Central memory CD8-positive, alpha-beta T cell (primary cell): ENCODE data around the gene LAMA4.
A peak's percentile ranks its signal among the peaks of the same experiment; 100 is the strongest.

Experiments
- ATAC-seq: fragments of 150-1000 bp; cut with Tn5 transposase; replicated peaks from 2 replicates; pipeline ENCODE4 v1.10.0; 2022; ENCODE audit warnings: mild to moderate bottlenecking, moderate FRiP score, moderate number of reproducible peaks; ENCODE audit not compliant: poor library complexity, severe bottlenecking; ENCODE audit errors: extremely low read depth
- DNase-seq, 2 donors: peaks; one replicate each; pipeline ENCODE4 v3.0.0; 2021; ENCODE audit warnings: low spot score in 2 of 2
- H3K27ac Mint-ChIP-seq: one replicate; pipeline ENCODE4 v1.8.0; 2022; ENCODE audit warnings: low read depth, mild to moderate bottlenecking, moderate library complexity, mixed read lengths
- H3K27me3 Mint-ChIP-seq: one replicate; pipeline ENCODE4 v1.8.0; 2022; ENCODE audit warnings: mixed read lengths
- H3K36me3 Mint-ChIP-seq: one replicate; pipeline ENCODE4 v1.8.0; 2022; ENCODE audit warnings: mild to moderate bottlenecking, moderate library complexity, mixed read lengths; ENCODE audit not compliant: insufficient read depth
- H3K4me1 Mint-ChIP-seq: one replicate; pipeline ENCODE4 v1.8.0; 2022; ENCODE audit warnings: mixed read lengths
- H3K4me3 Mint-ChIP-seq: one replicate; pipeline ENCODE4 v1.8.0; 2022; ENCODE audit warnings: mild to moderate bottlenecking, moderate library complexity, mixed read lengths
- H3K9me3 Mint-ChIP-seq: one replicate; pipeline ENCODE4 v1.8.0; 2022; ENCODE audit warnings: mixed read lengths

Gene LAMA4

GRCh38 chr6:112156668-112157067 is 97.7 kb downstream of the LAMA4 start:
- Mint-ChIP-seq H3K4me1 (no peaks in the 10 kb centered on the region), H3K9me3 (no peaks in the 10 kb centered on the region), H3K27me3 (peaks cover 79% of the 10 kb centered on the region), H3K27ac (no peak overlapping the region), H3K36me3 (no peaks in the 10 kb centered on the region), H3K4me3 (no peak overlapping the region)
- DNase-seq, result no peak
- no peak for ATAC-seq

GRCh38 chr6:112155886-112156285 is 98.5 kb downstream of the LAMA4 start:
- H3K27me3 Mint-ChIP-seq, result peaks cover 75% of the 10 kb centered on the region
- no peak for DNase-seq
- no peaks in the 10 kb centered on the region for H3K36me3 Mint-ChIP-seq
- no peak overlapping the region for H3K4me3 Mint-ChIP-seq
- H3K27ac Mint-ChIP-seq, result no peak overlapping the region
- no peaks in the 10 kb centered on the region for H3K4me1 Mint-ChIP-seq
- no peak for ATAC-seq
- H3K9me3 Mint-ChIP-seq, result no peaks in the 10 kb centered on the region

- Mint-ChIP-seq H3K4me3 (no peak overlapping the region), H3K27ac (no peak overlapping the region), H3K9me3 (no peaks in the 10 kb centered on the region), H3K36me3 (no peaks in the 10 kb centered on the region), H3K4me1 (no peaks in the 10 kb centered on the region), H3K27me3 (peaks cover 69% of the 10 kb centered on the region)
- ATAC-seq (no peak), DNase-seq (no peak)
Observed at GRCh38 chr6:112154711-112155110, 99.7 kb downstream of the LAMA4 start.

GRCh38 chr6:112153926-112154607 is 100.3 kb downstream of the LAMA4 start:
- no peaks in the 10 kb centered on the region for H3K4me1 Mint-ChIP-seq
- no peaks in the 10 kb centered on the region for H3K36me3 Mint-ChIP-seq
- H3K27me3 Mint-ChIP-seq, result peaks cover 62% of the 10 kb centered on the region
- no peak for ATAC-seq
- H3K9me3 Mint-ChIP-seq, result no peaks in the 10 kb centered on the region
- H3K4me3 Mint-ChIP-seq, result no peak overlapping the region
- DNase-seq, result no peak
- H3K27ac Mint-ChIP-seq, result no peak overlapping the region

GRCh38 chr6:112150363-112150762 is 104.0 kb downstream of the LAMA4 start:
- H3K4me3 Mint-ChIP-seq, result no peak overlapping the region
- DNase-seq, result no peak
- ATAC-seq, result no peak
- peaks cover 45% of the 10 kb centered on the region for H3K27me3 Mint-ChIP-seq
- no peaks in the 10 kb centered on the region for H3K9me3 Mint-ChIP-seq
- no peaks in the 10 kb centered on the region for H3K4me1 Mint-ChIP-seq
- no peaks in the 10 kb centered on the region for H3K36me3 Mint-ChIP-seq
- no peak overlapping the region for H3K27ac Mint-ChIP-seq

- ATAC-seq (no peak), DNase-seq (no peak)
- Mint-ChIP-seq H3K4me3 (no peak overlapping the region), H3K36me3 (no peaks in the 10 kb centered on the region), H3K4me1 (no peaks in the 10 kb centered on the region), H3K27ac (no peak overlapping the region), H3K9me3 (no peaks in the 10 kb centered on the region), H3K27me3 (peaks cover 49% of the 10 kb centered on the region)
Observed at GRCh38 chr6:112149719-112150263, 104.6 kb downstream of the LAMA4 start.

- peaks cover 44% of the 10 kb centered on the region for H3K27me3 Mint-ChIP-seq
- H3K4me3 Mint-ChIP-seq, result no peak overlapping the region
- DNase-seq, result no peak
- no peaks in the 10 kb centered on the region for H3K9me3 Mint-ChIP-seq
- no peak overlapping the region for H3K27ac Mint-ChIP-seq
- peaks cover under 1% of the 10 kb centered on the region for H3K4me1 Mint-ChIP-seq
- H3K36me3 Mint-ChIP-seq, result no peaks in the 10 kb centered on the region
- ATAC-seq, result no peak
Observed at GRCh38 chr6:112149236-112149635, 105.1 kb downstream of the LAMA4 start.

- Mint-ChIP-seq H3K27me3 (peaks cover 37% of the 10 kb centered on the region), H3K4me3 (no peak overlapping the region), H3K27ac (no peak overlapping the region), H3K36me3 (no peaks in the 10 kb centered on the region), H3K4me1 (peaks cover 5% of the 10 kb centered on the region), H3K9me3 (no peaks in the 10 kb centered on the region)
- DNase-seq (no peak), ATAC-seq (no peak)
Observed at GRCh38 chr6:112148103-112148502, 106.3 kb downstream of the LAMA4 start.

- Mint-ChIP-seq H3K36me3 (no peaks in the 10 kb centered on the region), H3K27ac (no peak overlapping the region), H3K27me3 (peaks cover 31% of the 10 kb centered on the region), H3K4me1 (peaks cover 5% of the 10 kb centered on the region), H3K9me3 (no peaks in the 10 kb centered on the region), H3K4me3 (no peak overlapping the region)
- no peak for DNase-seq
- no peak for ATAC-seq
Observed at GRCh38 chr6:112145080-112145573, 109.2 kb downstream of the LAMA4 start.

GRCh38 chr6:112144145-112144926 is 110.0 kb downstream of the LAMA4 start:
- no peak overlapping the region for H3K27ac Mint-ChIP-seq
- H3K9me3 Mint-ChIP-seq, result no peaks in the 10 kb centered on the region
- DNase-seq (no peak), ATAC-seq (peak; percentile 54)
- peaks cover 5% of the 10 kb centered on the region for H3K4me1 Mint-ChIP-seq
- H3K4me3 Mint-ChIP-seq, result peak overlapping the region; percentile 28
- peaks cover 37% of the 10 kb centered on the region for H3K27me3 Mint-ChIP-seq
- H3K36me3 Mint-ChIP-seq, result no peaks in the 10 kb centered on the region

GRCh38 chr6:112141707-112142106 is 112.7 kb downstream of the LAMA4 start:
- no peaks in the 10 kb centered on the region for H3K36me3 Mint-ChIP-seq
- DNase-seq (no peak), ATAC-seq (no peak)
- peaks cover 5% of the 10 kb centered on the region for H3K4me1 Mint-ChIP-seq
- H3K27ac Mint-ChIP-seq, result no peak overlapping the region
- peaks cover 37% of the 10 kb centered on the region for H3K27me3 Mint-ChIP-seq
- H3K9me3 Mint-ChIP-seq, result no peaks in the 10 kb centered on the region
- H3K4me3 Mint-ChIP-seq, result no peak overlapping the region

- H3K27ac Mint-ChIP-seq, result no peak overlapping the region
- H3K36me3 Mint-ChIP-seq, result no peaks in the 10 kb centered on the region
- peaks cover 31% of the 10 kb centered on the region for H3K27me3 Mint-ChIP-seq
- H3K9me3 Mint-ChIP-seq, result no peaks in the 10 kb centered on the region
- DNase-seq, result no peak
- no peak overlapping the region for H3K4me3 Mint-ChIP-seq
- no peak for ATAC-seq
- peaks cover 2% of the 10 kb centered on the region for H3K4me1 Mint-ChIP-seq
Observed at GRCh38 chr6:112139052-112139451, 115.3 kb downstream of the LAMA4 start.

- Mint-ChIP-seq H3K27me3 (peaks cover 46% of the 10 kb centered on the region), H3K27ac (no peak overlapping the region), H3K4me3 (no peak overlapping the region), H3K9me3 (no peaks in the 10 kb centered on the region), H3K4me1 (no peaks in the 10 kb centered on the region), H3K36me3 (no peaks in the 10 kb centered on the region)
- DNase-seq (no peak), ATAC-seq (no peak)
Observed at GRCh38 chr6:112130878-112131277, 123.5 kb downstream of the LAMA4 start.
